Chondrocyte (in vitro differentiated cells): Measurements from ENCODE around the gene FBXL3. TPM values are rescaled to one million over a fixed set of nuclear protein-coding genes. Genes with fewer than 3 reads are reported as not detected.

ENCODE experiments used
- DNase-seq: peaks from one replicate; pipeline ENCODE4 v3.0.0; 2021; ENCODE audit warnings: mixed read lengths, low spot score
- H3K27ac Mint-ChIP-seq: one replicate; pipeline ENCODE4 v1.8.0; 2021; ENCODE audit warnings: mild to moderate bottlenecking, moderate library complexity, mixed read lengths; ENCODE audit not compliant: unreplicated experiment
- H3K27me3 Mint-ChIP-seq: 2 replicates; pipeline ENCODE4 v1.8.0; 2021; ENCODE audit warnings: low read depth, mixed read lengths
- H3K36me3 Mint-ChIP-seq: 2 replicates; pipeline ENCODE4 v1.8.0; 2021; ENCODE audit warnings: low read depth, mixed read lengths
- H3K4me1 Mint-ChIP-seq: 2 replicates; pipeline ENCODE4 v1.8.0; 2021; ENCODE audit warnings: low read depth, mild to moderate bottlenecking, mixed read lengths
- H3K4me3 Mint-ChIP-seq: one replicate; pipeline ENCODE4 v1.8.0; 2021; ENCODE audit warnings: mild to moderate bottlenecking, moderate library complexity, mixed read lengths; ENCODE audit not compliant: unreplicated experiment
- H3K9me3 Mint-ChIP-seq: 2 replicates; pipeline ENCODE4 v1.8.0; 2021; ENCODE audit warnings: low read depth, mixed read lengths
- total RNA-seq: library from RNA; stranded (reverse); gene quantifications from 3 replicates; pipeline ENCODE4 v1.2.1, GENCODE V29; 2021
- TF ChIP-seq, protein P1 (sequence below): fragments of 200-600 bp; sonication (generic); IDR thresholded peaks from 2 replicates; pipeline ENCODE4 v1.5.0; 2021; ENCODE audit warnings: antibody characterized with exemption, mild to moderate bottlenecking, moderate library complexity

FBXL3 gene
- total RNA-seq, 1 donor from 2014 or later = 41.8 TPM

DNA sequence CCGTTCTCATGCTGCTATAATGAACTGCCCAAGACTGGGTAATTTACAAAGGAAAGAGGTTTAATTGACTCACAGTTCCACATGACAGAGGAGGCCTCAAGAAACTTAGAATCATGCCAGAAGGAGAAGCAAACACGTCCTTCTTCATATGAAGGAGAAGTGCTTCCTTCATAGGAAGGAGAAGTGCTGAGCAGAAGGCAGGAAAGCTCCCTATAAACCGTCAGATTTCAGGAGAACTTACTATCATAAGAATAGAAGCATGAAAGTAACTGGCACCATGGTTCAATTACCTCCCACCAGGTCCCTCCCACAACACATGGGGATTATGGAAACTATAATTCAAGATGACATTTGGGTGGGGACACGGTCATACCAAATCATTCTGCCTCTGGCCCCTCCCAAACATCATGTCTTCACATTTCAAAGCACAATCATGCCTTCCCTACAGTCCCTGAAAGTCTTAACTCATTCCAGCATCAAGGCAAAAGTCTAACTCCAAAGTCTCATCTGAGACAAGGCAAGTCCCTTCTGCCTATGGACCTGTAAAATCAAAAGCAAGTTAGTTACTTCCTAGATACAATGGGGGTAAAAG lies 68.0 kb downstream of the FBXL3 start:
- no peaks in the 10 kb centered on the region for H3K4me1 Mint-ChIP-seq
- H3K27ac Mint-ChIP-seq = no peak overlapping the region
- DNase-seq = no peak
- TF ChIP-seq, protein P1, sequence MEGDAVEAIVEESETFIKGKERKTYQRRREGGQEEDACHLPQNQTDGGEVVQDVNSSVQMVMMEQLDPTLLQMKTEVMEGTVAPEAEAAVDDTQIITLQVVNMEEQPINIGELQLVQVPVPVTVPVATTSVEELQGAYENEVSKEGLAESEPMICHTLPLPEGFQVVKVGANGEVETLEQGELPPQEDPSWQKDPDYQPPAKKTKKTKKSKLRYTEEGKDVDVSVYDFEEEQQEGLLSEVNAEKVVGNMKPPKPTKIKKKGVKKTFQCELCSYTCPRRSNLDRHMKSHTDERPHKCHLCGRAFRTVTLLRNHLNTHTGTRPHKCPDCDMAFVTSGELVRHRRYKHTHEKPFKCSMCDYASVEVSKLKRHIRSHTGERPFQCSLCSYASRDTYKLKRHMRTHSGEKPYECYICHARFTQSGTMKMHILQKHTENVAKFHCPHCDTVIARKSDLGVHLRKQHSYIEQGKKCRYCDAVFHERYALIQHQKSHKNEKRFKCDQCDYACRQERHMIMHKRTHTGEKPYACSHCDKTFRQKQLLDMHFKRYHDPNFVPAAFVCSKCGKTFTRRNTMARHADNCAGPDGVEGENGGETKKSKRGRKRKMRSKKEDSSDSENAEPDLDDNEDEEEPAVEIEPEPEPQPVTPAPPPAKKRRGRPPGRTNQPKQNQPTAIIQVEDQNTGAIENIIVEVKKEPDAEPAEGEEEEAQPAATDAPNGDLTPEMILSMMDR = no peak
- H3K4me3 Mint-ChIP-seq = no peak overlapping the region
- no peaks in the 10 kb centered on the region for H3K27me3 Mint-ChIP-seq
- peaks cover 8% of the 10 kb centered on the region for H3K36me3 Mint-ChIP-seq
- H3K9me3 Mint-ChIP-seq = peaks cover 16% of the 10 kb centered on the region

DNA sequence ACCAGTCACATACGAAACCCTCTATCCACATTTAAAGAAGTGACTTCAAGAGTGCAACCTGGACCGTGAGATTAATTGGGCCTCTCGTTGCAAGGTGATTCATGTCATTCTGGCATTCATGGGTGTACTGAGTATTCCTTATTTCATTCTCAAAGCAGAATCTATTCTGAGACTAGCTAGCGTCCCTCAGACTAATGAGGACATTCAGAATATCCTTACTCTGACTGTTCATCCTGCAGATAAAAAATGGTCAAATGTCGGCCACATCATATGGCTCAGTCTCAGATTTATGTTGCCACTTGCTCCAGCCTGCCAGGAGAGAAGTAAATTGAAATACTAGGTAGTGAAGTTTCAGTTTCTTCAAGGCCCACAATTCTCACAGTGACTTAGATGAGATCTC lies 71.3 kb downstream of the FBXL3 start:
- H3K4me3 Mint-ChIP-seq = no peak overlapping the region
- TF ChIP-seq, protein P1 = no peak
- H3K27me3 Mint-ChIP-seq = peaks cover 18% of the 10 kb centered on the region
- H3K36me3 Mint-ChIP-seq = peaks cover 6% of the 10 kb centered on the region
- no peak for DNase-seq
- peaks cover 10% of the 10 kb centered on the region for H3K9me3 Mint-ChIP-seq
- H3K27ac Mint-ChIP-seq = no peak overlapping the region
- no peaks in the 10 kb centered on the region for H3K4me1 Mint-ChIP-seq

Other genes starting within 250 kb of the FBXL3 start
- 33.8 to 49.6 TPM (median 34.1 TPM) in 3 replicates for gene KCTD12, start 140.8 kb downstream of the FBXL3 start, total RNA-seq
- not detected in 3 replicates for gene ACOD1, start 78.6 kb downstream of the FBXL3 start, total RNA-seq
- 22.7 to 37.4 TPM (median 27.2 TPM) in 3 replicates for gene CLN5, start 35.1 kb downstream of the FBXL3 start, total RNA-seq